Stimulated activated CD4-positive, alpha-beta T cell treated with anti-CD3 and anti-CD28 coated beads, TNF-alpha, amount 100 ng/mL, for 48 hours (primary cell): ENCODE results near the gene COL16A1.
A peak's percentile ranks its signal among the peaks of the same experiment; 100 is the strongest.

Experiments used
- DNase-seq, 3 donors: peaks; one replicate each; pipeline ENCODE4 v3.0.0-alpha.2; 2020; ENCODE audit warnings: low read depth in 3 of 3

COL16A1 gene

DNA sequence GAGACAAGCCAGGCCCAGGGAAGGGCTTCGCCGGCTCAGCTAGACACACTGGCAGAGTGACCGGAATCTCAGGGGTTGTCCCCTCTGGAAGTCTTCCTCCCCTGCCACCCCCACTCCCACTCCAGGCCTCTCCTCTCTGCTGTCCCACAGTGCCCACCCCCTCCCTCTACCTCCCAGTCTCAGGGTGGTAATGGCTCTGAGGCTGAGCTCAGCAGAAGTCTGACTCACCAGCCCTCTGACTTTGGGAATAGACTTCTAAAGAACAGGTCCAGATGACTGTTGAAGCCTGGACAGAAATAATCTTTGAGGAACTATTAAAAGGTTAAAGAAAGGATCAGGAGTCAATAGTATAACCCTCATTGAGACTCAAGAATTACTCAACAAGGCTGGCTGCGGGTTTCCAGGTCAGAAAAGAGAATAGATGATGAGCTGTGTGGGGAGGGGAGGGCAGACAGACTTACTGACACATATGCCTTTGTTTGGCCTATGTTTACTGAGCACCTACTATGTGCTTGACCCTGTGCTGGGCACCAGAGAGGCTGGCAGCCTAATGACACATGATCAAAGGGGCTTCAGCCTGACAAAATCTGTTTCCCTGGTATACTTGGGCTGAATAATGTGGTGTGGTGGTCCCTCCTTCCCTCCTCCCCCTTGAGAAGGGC is 78.1 kb downstream of the COL16A1 start:
- no peak for DNase-seq

DNA sequence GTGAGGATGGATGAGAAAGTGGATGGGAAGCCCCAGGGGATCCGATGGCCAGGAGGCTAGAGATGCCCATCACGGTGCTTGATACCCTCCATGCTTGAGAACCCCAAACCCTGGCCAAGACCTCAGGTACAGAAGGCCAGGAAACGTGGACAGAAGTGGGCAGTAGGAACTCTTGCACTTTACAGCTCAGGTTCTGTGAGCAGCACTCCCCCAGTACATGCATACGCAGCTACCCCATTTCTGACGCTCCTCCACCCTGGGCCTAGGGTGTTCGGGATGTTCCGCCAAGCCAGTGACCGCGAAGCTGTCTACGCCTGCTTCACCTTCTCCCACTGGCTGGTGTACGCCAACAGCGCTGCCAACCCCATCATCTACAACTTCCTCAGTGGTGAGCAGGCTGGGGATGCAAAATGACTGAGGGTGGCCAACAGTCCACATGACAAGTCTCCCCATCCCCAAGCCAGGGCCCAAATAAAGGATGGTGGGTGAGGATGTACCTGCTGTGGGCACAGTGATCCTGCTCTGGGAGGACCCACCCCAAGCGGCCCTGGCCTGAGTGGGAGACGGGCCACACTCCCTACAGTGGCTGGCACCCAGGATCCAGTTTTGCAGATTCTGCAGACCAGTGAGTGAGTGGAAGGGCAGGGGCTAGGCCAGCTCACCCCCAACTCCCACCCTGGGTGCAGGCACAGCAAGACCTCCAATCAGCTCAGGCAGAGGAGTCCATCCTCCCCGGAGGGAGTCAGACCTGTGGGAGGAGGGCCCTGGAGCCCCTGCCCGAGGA is 78.9 kb downstream of the COL16A1 start:
- DNase-seq = no peak

DNA sequence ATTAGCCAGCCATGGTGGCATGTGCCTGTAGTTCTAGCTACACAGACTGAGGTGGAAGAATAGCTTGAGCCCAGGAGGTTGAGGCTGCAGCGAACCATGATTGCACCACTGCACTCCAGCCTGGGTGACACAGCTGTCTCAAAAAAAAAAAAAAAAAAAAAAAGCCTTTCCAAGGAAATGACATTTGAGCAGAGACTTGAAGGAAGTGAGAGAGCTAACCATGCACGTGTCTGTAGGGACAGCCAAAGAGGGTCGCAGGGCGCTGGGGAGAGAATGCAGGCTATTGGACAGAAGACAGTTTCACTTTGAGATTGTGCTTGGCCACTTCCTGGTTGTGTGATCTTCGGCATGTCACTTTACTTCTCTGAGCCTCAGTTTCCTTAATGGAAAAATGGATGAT is 79.5 kb downstream of the COL16A1 start:
- no peak for DNase-seq

DNA sequence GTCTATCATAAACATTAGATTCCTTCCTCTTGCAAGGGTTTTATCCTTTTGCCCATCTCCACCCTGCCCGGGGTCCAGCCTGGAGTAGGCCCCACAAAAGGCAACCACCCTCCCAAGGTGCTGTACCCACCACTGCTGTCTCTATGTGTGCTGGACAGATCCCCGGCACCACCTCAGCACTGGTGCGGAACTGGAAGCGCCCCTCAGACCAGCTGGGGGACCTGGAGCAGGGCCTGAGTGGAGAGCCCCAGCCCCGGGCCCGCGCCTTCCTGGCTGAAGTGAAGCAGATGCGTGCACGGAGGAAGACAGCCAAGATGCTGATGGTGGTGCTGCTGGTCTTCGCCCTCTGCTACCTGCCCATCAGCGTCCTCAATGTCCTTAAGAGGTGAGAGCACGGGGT is 80.5 kb downstream of the COL16A1 start:
- DNase-seq = no peak

DNA sequence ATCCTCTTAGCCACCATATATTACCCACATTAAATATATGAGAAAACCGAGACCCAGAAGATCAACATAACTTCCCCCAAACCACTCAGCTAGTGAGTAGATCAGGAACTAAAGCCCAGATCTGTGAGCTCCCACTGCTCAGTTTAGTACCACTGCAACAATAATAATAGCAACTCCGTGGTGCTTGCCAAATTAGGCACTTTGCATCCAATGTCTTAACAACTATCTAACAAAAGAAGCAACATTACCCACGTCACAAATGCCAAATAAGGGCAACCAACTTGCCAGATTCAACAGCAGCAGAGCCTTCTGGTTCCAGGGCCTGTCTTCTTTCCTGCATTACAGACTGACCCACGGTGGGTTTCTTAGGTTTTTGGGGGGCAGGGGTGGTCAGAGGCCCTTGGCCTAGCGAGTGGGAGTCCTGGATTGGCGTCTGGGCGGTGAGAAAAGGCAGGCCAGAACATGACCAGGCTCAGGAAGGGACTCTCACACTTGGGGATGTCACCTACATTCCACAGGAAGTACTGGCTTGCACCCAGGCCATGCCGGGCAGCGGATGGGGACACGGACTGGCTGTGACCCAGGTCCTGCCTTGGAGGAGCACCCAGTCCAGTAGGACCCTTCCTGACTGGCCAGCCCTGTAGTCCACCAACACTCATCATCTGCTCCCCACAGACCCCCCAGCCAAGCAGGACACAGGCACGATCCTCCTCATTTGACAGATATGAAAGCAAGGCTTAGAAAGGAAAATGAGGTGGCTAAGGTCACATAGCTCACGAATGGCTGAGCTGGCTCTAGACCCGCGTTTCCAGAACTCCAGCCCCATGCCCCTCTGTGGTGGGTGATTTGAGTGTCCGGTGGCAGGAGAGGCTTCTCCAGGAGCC is 81.7 kb downstream of the COL16A1 start:
- no peak for DNase-seq

DNA sequence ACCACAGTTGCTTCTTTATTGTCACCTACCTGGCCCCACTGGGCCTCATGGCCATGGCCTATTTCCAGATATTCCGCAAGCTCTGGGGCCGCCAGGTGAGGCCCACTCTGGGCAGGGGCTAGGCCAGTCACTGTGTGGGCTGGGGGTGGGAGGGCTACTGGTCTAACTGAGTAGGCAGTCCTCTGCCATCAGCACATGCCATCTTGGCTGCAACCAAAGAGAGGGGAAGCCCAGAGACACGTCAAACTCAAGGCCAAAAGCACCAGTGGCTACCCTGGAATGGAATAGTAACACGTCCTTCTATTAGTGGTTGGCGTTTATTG is 82.4 kb downstream of the COL16A1 start:
- DNase-seq = no peak

DNA sequence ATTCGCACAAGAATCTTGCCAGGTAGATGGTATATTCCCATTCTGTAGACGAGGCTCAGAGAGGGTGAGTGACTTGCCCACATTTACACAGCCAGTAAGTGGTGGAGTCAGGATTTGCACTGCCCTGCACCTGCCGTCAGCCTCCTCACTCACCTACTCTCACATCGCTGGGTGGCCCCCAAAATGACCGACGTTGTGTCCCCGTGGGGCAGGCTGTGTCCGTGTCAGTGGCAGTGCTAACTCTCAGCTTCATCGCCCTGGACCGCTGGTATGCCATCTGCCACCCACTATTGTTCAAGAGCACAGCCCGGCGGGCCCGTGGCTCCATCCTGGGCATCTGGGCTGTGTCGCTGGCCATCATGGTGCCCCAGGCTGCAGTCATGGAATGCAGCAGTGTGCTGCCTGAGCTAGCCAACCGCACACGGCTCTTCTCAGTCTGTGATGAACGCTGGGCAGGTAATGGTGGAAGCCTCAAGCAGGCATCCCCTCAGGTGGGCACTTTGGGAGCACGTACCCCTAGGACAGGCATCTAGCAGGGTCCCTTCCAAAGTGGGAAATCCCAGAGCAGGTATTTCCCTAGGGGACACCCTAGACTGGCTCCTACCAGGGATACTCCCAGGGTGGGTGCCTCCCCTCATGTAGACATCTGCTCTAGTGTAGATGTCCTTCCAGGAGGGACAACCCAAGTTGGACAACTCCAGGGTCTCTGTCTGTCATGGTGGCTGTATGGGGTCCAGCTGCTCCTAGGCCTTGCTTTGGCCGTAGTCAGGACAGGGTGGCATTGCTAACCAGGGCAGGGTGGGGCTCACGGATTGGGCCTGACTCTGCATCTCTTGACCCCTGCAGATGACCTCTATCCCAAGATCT is 83.0 kb downstream of the COL16A1 start:
- DNase-seq = no peak

DNA sequence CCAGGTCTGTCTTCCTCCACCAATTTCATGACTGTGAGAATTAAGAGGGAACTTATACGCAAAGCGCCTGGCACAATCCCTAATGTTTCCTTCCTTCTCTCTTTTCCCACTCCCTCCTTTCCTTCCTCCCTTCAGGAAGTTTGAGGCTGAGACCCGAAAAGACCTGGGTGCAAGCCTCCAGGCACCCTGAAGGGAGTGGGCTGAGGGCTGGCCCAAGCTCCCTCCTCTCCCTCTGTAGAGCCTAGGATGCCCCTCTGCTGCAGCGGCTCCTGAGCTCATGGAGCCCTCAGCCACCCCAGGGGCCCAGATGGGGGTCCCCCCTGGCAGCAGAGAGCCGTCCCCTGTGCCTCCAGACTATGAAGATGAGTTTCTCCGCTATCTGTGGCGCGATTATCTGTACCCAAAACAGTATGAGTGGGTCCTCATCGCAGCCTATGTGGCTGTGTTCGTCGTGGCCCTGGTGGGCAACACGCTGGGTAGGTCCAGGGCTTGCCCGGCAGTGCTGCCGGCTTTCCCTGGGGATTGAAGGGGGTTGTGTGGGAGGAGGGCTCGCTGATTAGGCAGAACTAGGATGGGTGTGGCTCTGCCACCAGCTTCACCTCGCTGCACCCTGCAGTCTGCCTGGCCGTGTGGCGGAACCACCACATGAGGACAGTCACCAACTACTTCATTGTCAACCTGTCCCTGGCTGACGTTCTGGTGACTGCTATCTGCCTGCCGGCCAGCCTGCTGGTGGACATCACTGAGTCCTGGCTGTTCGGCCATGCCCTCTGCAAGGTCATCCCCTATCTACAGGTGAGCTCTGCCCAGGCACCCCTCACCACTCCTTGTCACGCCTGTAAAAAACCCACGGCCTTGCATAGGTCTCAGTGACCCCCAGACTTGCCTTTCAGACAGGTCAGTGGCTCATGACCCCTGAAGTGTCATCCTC is 84.6 kb downstream of the COL16A1 start:
- no peak for DNase-seq

DNA sequence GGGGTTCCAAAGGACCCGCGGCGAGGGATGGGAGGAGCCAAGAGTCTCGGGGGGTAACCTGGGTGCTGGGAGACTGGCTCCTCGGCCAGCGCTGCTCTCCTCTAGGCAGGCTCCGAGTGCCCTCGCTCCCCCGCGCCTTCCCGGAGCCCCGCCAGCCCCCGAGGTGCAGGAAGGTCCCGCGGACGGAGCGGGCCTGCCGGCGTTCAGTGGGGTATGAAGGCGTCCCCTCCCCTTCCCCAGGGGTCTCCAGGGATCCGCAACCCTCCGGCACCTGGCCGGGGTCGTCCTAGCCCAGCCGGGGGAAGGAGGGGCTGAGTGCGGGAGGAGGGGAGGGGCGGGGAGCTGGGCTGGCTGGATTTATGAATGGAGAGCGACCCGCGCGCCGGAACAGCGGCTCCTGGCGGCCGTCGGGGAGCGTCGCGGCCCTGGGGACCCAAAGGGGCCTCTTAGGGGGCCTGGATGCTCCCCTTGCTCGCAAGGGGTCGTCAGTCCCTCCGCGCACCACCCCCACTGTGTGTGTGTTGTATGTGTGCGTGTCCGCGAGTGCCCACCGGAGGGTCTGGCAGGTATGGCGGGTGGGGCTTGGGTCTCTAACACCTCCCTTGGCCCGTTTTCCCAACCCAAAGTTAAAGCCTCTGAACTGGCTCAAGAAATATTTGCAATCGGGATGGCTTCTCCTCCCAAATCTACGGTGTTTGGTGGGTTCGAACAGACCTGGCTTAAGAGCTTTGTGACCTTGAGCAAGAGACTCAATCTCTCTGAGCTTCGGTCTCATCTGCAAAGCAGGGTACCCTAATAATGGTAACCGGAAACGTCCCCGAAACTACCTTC is 85.7 kb downstream of the COL16A1 start:
- peak in 1 of 3 donors; percentile 49 for DNase-seq

DNA sequence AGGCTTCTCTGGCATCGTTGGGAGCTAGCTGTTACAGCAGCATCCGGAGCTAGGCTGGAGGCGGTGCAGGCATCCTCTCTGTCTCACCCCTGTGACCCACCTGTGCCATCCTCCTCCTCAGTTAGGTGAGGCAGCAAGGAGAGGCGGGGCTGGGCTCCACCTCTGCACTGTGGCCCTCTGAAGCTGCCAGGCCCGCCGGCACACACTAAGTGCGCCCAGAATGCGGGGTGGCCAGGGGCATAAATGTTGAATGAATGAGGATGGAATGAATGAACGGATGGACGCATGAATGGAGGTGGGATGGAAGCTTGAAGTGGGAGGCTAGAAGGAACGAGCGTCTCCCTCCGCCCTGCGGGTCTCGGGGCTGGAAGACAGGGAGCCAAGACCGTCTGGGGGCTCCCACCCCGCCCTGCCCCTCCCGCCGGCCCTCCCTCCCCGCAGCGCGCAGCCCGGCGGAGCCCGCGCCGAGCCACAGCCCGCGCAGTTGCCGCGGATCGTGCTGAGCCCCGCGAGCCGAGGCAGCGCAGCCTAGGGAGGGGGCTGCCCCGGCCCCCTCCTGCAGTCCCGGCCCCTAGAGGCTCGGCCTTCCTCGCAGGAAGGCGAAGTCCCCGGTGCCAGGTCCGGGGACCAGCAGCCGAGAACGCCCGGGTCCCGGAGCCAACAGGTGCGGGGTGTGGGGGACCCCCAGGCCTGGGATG is 86.5 kb downstream of the COL16A1 start, which contains the start of gene HCRTR1:
Gene HCRTR1 (plus strand): TSS at position 472 of the 698 bp plus-strand sequence. CDS start 1,504 bp downstream, outside the sequence.
- DNase-seq = no peak

DNA sequence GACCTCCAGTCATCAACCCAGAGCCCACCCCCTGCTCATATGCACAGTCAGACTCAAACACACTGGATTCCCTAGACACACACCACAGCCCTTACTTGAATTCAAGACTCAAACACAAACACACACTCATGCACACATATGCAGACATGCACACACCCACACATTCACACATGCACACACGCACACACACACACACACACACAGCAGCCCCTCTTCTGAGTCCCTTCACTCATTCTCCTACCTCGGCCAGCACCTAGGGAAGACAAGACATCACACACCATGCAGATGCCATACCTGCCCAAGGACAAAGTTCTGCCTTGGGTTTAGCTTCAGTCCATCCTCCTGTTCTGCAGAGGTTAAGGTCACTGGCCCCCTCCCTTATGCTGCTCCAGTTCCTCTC is 87.9 kb downstream of the COL16A1 start:
- DNase-seq = no peak

DNA sequence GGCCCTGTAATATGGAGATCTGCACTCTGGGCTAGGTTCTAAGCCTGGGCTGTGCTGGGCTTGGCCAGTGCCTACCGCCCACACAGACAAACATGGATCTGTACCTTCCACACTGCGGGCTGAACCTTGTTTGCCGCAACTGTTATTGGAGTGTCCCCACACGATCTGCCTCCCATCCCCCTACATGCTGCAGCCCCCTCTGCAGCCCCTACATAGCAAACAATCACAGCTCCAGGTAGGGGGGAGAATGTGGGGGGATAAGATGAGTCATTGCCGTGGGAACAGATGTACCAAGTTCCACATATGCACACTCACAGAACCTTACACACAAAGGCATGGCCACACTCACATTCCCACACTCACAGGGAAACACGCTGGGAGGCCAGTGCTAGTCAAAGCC is 88.4 kb downstream of the COL16A1 start:
- no peak for DNase-seq

DNA sequence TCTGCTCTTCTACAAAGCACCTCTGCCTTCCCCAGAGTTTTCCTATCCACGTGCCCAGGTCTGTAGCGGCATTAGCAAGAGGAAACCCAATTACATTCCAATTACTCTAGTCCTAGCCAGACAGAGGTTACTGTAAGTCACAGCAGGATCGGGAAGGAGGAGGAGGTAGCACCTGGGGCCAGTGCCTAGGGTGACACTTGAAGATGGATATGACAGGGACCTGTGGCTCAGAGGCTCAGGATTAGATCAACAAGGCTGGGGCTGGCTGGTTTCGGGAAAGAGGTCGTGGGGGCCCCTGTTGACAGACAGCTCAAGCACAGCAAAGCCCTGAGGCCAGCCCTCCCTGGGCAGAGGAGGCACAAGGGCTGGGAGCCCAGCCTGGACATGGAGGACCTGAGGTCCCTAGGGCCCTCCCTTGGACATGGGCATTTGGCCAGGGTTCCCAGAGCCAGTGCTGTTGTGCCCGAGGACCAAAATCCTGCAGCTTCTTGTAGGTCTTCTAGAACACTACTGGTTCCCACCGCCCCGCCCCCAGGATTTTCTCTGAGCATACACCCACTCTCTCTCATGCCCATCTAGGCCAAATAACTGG is 89.3 kb downstream of the COL16A1 start:
- DNase-seq = no peak

DNA sequence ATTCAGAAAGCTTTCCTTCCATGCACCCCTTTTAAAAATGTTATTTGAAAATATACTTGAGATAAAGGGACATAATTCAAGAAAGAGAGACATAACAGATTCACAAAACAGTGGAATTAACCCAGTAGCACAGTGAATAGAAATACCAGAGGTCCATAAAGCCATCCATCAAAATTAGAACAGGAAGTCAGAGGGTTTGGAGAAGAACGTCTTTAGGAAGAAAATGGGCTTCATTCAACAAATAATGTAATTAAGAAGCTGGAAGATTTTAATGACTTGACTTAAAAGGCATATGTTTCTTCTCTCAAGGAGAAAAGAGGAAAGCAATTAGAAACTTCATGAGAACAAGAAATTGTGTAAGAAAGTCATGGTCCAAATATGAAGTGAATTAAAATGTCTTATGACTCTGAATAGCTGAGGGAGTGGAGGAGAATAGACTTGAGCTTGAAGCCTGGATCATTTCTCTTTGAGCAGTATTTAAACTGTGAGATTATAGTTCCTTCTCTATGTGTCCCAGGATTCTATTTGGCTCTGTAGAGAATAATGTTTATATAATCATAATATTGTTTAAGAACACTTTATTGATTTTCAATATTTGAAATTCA is 94.2 kb downstream of the COL16A1 start:
- no peak for DNase-seq

DNA sequence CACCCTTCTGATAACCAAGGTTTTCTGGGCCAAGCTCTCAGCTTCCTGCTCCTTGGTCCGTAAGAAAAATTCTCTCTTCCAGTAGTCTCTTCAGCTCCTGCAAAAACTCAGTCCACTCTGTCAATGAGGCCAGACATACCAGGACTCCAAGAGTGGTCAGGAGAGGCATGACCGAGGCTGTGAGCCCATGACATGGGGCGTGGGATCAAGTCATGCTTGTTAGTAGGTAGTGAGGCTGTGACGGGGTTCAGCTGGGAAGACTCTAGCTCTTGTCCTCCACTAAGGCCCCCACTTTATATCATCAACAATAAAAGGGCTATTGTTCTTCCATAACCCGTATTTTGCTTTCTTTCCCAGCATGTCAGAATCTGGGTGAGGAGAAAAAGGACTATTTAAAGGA is 96.5 kb downstream of the COL16A1 start:
- no peak for DNase-seq

DNA sequence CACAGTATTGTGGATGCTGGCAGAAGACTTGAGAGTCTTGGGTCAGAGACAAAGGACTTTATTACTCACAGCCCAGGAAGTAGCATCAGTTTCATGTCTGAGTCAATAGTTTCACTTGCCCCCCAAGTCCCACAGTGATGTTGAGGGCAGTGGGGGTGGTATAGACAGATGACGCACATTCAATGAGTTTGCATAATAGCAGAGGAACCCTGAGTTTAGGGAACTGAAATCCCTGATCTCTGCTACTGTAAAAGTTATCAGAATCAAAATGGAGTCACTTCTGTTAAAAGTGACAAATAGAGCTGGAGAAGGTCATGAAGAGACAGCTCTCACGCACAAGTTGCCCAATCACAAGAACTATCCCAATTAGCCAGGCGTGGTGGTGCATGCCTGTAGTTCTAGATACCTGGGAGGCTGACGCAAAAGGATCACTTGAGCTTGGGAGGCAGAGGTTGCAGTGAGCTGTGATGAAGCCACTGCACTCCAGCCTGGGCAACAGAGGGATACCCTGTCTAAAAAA is 97.8 kb downstream of the COL16A1 start:
- peak in 2 of 3 donors; percentile 19 to 31 for DNase-seq
